A204.1 (cell line): ENCODE measurements around the gene SP1.

ENCODE experiments used
- FAIRE-seq: peaks from 2 replicates; lab custom pipeline; 2012; peaks lifted over from hg19 to GRCh38; lab: Jason Lieb, UNC

SP1 gene

DNA sequence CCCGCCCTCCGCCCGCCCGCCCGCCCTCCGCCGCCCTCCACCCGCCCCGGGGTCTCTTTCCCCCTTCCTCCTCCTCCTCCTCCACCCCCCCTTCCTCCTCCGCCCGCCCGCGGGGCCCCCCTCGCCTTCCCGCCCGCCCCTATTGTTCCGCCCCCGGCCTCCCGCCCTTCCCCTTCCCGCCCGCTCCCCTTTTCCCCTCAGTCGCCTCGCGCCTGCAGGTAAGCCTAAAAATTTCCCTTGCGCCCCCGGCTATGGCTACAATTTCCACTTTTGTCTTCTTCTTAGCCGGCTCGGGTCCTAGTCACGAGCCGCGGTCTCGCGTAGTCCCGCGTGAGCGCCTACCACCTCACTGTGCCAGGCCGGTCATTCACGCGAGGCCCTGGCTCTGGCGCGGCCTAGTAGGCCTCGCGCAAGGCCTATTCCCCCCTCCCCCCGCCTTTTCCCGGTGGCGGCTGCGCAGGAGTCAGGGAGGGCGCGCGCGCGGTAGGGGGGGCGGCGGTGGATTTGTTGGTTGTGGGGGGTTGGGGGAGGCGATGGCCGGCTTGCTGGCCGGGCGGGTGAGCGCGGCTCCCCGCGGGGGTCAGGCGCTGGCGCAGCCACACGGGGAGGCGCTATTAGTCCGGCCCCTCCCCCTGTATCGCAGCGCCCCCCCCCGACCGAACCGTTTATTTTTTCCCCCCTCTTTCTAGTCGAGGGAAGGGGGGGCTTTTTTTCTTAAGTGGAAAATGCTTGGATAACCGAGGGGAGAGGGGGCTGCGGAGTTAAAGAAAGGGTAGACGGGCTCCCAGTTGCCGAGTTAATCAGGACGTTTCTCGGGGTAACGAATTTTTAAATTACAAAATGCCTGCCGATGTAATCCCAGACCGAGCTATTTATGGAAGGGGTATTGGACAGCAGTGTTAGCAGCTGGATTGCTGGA lies 72.4 kb downstream of the SP1 start:
- no peak for FAIRE-seq

DNA sequence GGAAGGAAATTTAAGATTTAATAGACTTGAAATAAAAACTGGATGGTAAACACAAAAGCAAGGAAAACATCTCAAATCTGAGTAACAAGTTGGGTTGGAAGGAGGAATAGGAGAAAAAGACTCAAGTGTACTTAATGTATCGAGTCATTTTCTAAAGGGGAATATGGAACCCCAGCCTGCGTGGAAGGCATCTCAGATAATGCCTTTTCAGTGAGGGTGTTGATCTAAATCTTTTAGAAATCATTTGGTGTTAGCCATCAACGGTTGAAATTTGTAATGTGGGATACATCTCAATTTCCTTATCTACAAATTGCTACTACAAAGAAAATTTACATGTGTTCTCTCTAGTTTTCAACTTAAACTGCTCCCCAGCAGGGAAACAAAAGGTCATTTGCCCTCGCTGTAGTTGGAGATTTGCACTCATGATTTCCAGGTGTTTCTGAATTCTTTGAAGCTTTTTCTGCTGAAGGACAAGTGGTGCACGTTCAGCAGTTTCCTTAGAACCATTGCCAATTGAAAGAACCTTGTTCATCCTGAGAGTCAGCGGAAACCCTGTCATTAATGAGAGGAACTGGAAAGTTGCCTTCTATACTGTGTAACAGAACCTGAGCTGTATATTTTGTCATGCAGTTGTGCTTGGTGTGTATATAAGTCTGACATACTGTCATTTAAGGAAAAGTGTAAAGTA lies 74.1 kb downstream of the SP1 start:
- FAIRE-seq = no peak

DNA sequence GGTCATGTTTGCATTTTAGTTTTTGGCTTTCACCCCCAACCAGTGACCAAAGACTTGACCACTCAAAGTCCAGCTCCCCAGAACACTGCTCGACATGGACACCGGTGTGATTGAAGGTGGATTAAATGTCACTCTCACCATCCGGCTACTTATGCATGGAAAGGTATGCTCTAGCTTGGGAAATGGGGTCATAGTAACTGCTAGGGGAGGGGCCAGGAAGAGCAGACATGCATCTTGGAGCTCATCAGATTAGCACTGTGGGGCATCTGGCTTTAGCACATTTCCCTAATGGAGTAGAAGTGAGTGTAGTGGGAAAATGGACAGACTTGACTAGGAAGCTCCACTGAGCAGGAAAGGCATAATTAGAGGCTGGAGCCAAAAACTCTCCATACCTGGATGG lies 74.7 kb downstream of the SP1 start:
- FAIRE-seq = no peak

GRCh38 chr12:53456654-53457366 lies 76.8 kb downstream of the SP1 start:
- no peak for FAIRE-seq

DNA sequence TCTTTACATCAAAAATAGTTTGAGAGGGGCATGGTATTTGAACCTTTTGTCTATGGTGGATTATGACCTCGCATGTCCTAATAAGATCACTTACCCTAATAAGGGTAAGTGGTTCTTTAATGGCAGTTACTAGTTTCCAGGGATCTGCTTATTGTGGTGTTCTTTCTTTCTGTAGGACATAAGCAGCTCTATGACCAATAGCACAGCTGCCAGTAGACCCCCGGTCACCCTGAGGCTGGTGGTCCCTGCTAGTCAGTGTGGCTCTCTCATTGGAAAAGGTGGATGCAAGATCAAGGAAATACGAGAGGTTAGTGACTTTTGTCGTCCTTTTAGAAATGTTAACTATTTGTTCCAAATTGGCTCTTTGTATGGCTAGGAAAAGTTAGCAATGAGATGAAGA lies 79.1 kb downstream of the SP1 start:
- no peak for FAIRE-seq

GRCh38 chr12:53461059-53461458 lies 81.1 kb downstream of the SP1 start:
- FAIRE-seq = no peak

GRCh38 chr12:53461591-53461990 lies 81.6 kb downstream of the SP1 start:
- no peak for FAIRE-seq

DNA sequence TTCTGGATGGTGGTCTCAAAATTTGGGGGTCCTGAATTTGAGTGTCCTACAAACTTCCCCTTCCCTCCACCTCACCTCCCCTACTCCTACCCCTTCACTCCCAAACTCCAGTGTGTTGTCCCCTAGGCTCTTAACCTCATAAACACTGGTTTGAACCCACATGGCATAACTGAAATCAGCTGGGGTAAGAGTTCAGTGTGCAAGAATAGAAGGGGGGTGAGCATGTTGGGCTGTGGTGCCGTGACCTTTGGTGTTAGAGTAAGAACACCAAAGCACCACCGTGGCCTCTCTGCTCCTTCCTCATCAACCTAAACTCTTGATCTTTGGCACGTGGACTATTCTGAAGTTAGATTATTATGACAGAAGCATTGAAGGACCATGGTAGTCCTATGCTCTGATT lies 83.0 kb downstream of the SP1 start:
- FAIRE-seq = no peak

- no peak for FAIRE-seq
Observed at GRCh38 chr12:53463802-53464560, 84.0 kb downstream of the SP1 start.

DNA sequence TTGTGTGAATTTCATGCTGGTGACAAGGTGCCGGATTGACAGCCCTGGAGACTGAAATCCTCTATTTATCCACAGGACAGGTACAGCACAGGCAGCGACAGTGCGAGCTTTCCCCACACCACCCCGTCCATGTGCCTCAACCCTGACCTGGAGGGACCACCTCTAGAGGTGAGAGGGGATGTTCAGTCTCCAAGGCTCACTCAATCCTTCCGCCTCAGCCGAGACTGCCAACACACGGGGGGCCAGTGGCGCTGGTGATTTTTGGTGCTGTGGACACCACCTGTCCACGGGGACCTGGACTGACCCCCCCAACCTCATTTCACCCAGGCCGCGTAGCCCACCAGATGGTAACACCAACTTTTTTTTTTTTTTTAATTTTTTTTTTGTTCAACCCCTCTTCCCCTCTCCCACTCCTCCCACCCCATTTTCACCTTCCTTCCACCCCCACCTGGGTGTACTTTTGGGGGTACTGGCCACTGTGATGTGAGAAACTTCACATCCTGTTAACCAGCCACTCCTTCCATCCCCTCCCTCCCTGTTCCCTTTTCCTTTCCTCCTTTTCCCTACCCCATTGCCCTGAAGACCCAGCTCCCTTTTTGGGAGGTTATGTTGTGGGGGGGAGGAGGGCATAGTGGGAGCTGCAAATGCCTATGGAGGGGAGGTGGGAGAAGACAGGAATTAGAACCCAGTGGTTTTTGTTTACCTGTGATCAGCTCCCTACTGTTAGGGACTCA lies 84.9 kb downstream of the SP1 start:
- FAIRE-seq = no peak

GRCh38 chr12:53465679-53466078 lies 85.7 kb downstream of the SP1 start:
- FAIRE-seq = no peak
